Measurements from ENCODE around the gene NBPF12.
"Not testable (repeated sequence)": the region's sequence is repeated elsewhere in the genome, so short reads cannot be mapped to it uniquely, and the experiment has no call there.

Gene NBPF12

GRCh38 chr1:146938242-146938902 is at the start of gene NBPF12:
Gene NBPF12, plus strand, starts transcription at chr1:146938324. Its CDS starts 21,820 bp downstream, at chr1:146960144.
- FAIRE-seq: not testable (repeated sequence)
- peak; percentile 38 for DNase-seq (ENCODE audit: insufficient read length, low spot score)

DNA sequence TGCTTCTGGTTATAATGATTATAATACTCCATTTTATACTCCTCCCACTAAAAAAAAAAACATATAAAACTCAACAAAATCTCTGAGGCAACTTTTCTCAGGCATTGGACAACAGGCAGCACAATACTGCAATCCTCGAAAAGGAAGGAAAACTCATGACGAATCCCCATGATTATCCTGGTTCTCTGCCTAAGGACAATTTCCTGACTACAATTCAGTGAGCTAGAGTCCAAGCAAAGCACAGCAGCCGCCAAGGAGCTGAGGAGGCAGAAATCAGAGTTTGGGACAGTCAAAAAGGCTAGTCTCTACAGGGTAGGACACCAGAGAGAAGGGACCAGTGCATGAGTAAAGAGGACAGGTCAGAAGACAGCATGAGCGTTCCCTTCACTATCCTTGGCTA is 46.8 kb upstream of the NBPF12 start:
- not testable (repeated sequence) for DNase-seq (ENCODE audit: insufficient read length, low spot score); FAIRE-seq

DNA sequence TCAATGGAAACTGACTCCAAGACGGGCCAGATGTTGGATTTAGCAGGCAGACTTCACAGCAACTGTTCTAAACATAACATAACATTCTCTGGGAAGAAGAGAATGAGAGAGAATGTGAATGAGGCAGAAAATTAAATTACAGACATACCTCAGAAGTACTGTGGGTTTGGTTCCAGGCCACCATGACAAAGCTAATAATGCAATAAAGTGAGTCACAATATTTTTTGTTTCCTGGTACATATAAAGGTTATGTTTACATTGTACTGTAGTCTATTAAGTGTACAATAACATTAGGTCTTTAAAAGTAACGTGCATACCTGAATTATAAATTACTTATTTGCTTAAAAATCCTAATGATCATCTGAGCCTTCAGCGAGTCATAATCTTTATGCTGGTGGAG is 45.8 kb upstream of the NBPF12 start:
- not testable (repeated sequence) for FAIRE-seq; DNase-seq (ENCODE audit: insufficient read length, low spot score)

- not testable (repeated sequence) for DNase-seq (ENCODE audit: insufficient read length, low spot score); FAIRE-seq
Measured at GRCh38 chr1:146907565-146908261, 30.4 kb upstream of the NBPF12 start.

DNA sequence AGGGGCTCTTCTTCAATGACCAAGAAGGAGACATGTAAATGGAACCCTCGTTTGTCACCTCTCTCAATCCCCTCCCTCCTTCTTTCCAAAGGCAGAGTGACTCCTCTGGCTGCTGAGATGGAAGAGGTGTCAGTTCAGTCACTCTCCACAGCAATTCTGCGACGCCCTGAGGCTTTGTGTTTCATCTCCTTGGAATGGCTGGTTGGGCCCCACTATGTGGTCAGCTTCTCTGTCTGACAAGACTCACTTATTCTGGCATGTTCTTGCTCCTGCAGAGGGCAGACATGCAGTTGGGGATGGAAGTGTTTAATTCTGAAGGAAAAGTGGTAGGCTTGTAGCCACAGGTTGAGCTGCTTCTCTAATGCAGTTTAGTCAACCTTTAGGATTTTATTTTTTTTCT is 25.1 kb upstream of the NBPF12 start:
- DNase-seq (ENCODE audit: insufficient read length, low spot score); FAIRE-seq: not testable (repeated sequence)

DNA sequence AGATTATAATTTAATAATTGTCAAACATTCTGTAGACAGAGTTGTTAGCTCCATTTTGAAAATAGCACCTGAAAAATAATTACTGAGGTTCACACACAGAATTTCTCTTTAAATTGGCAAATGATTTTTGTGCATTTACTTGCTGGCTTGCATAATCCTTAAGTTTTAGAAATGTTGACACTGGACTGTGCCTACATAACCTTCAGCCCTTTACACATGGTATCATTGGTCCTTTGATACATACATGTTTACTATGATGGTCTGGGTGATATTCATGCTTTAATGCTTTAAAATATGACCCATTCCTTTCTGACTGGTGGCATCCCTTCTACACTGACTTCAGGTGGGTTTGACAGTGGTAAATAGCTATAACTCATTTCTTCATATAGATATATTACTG is 17.3 kb upstream of the NBPF12 start:
- not testable (repeated sequence) for FAIRE-seq; DNase-seq (ENCODE audit: insufficient read length, low spot score)

GRCh38 chr1:146922614-146923013 is 15.5 kb upstream of the NBPF12 start:
- not testable (repeated sequence) for DNase-seq (ENCODE audit: insufficient read length, low spot score); FAIRE-seq

DNA sequence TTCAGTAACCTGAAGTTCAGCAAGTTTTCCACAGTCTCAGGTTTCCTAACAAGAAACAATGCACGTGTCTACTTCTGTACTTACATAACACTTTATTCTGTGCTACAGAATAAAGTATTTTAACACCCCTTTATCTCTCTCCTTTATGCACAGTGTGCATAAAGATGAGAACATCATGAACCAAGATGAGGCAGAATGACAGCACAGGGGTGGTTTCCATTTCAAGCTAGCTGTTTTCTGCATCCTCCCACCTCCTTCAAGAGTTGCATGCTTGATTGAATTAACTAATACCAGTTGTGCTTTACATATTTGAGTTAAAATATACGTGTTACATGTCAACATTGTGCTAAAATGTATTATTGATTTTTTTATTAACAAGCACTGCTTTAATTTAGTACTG is 14.0 kb upstream of the NBPF12 start:
- not testable (repeated sequence) for FAIRE-seq; DNase-seq (ENCODE audit: insufficient read length, low spot score)

- not testable (repeated sequence) for DNase-seq (ENCODE audit: insufficient read length, low spot score); FAIRE-seq
Measured at GRCh38 chr1:146926413-146926812, 11.7 kb upstream of the NBPF12 start.

GRCh38 chr1:146930225-146930624 is 7.9 kb upstream of the NBPF12 start:
- not testable (repeated sequence) for FAIRE-seq; DNase-seq (ENCODE audit: insufficient read length, low spot score)

GRCh38 chr1:146934390-146935223 is 3.5 kb upstream of the NBPF12 start:
- not testable (repeated sequence) for FAIRE-seq; DNase-seq (ENCODE audit: insufficient read length, low spot score)

- FAIRE-seq; DNase-seq (ENCODE audit: insufficient read length, low spot score): not testable (repeated sequence)
Measured at GRCh38 chr1:146937462-146937861, 662 bp upstream of the NBPF12 start.

DNA sequence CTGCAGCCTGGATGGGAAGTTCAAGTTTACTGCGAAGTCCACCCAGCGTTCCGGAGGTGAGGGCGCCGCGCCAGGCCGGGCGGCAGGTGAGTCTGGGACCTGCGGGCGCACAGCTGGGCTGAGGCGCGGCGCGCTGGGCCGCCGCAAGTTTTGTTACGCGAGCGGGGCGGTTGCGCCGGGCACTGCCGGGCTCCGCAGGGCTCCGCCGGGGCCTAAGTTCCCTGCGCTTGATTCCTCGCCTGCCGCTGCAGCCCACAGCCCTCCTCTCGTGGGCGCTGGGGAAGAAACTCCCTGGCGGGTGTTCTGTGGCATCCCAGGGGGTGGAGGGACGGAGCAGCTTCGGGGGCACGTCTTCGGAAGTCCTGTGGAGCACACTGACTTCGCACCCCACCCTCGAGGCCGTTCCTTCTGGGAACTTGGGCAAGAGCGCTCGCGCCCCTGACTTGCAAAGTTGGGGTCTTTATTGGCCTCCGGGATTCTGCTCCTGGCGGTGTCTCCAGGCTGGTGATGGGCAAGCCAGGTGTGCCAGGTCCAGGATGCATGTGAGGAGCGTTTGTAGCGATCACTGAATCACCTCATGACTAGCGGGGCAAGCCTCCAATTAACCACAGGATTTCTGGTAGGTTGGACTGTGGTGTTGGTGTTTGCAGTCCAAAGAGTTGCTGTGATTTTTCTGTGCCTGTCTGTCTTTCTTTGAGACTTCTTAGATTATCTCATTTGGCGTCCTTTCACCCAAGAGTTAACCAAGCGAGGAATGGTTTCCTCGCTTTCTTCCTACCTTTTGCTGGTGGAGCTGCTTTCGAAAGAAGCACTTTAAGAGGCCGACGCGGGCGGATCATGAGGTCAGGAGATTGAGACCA is 1.0 kb downstream of the NBPF12 start:
- FAIRE-seq; DNase-seq (ENCODE audit: insufficient read length, low spot score): not testable (repeated sequence)

DNA sequence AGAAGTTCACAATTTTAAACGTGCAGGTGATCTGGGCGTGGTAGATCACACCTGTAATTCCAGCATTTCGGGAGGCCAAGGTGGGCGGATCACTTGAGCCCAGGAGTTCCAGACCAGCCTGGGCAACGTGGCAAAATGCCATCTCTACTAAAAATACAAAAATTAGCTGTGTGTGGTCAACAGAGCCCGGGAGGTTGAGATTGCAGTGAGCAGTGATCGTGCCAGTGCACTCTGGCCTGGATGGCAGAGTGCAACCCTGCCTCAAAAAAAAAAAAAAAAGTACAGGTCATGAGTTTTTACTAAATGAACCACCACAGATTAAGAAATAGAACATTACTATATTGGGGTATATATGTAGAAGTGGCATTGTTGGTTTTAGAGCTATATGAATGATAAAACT is 2.2 kb downstream of the NBPF12 start:
- not testable (repeated sequence) for FAIRE-seq

DNA sequence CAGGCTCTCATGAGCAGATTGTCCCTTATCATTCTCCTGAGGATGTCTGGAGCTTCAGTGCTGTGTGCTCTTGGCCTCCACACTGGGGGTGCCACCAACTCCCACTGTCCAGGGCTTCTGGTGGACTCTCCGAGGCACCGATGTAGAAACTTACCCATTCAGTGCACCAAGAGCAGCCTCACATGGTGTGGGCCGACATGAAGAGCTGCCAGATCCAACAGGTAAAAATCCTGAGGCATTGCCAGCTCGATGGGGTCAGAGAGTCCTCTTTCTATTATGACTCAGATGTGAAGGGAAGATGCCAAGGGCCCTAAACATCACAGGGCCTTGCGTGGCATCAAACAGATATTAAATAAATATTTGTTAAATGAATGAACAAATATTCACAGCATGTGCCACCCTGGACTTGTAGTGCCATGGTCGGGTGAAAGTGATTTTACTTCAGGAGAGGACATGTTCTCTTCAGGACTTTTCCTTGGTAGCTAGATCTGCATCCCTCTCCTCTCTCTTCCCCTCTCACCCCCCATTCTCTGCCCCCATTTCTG is 5.3 kb downstream of the NBPF12 start:
- not testable (repeated sequence) for DNase-seq (ENCODE audit: insufficient read length, low spot score); FAIRE-seq

More for the DNA sequence above, 2.2 kb downstream of the NBPF12 start:
- DNase-seq (ENCODE audit: insufficient read length, low spot score): not testable (repeated sequence)

GRCh38 chr1:146948127-146948526 is 10.0 kb downstream of the NBPF12 start:
- FAIRE-seq: not testable (repeated sequence)

GRCh38 chr1:146964340-146964739 is 26.2 kb downstream of the NBPF12 start:
- DNase-seq (ENCODE audit: insufficient read length, low spot score); FAIRE-seq: not testable (repeated sequence)

More at GRCh38 chr1:146948127-146948526, 10.0 kb downstream of the NBPF12 start:
- not testable (repeated sequence) for DNase-seq (ENCODE audit: insufficient read length, low spot score)

All from D721Med (cell line).